OCI-M1 (cell line): ENCODE measurements around the gene THOC2.
A peak's percentile ranks its signal among the peaks of the same experiment; 100 is the strongest.
"Not testable (repeated sequence)": the region's sequence is repeated elsewhere in the genome, so short reads cannot be mapped to it uniquely, and the experiment has no call there.

Source experiments
- DNase-seq: peaks from one replicate; lab custom pipeline; 2025; lab: John Stamatoyannopoulos, UW

Gene THOC2

GRCh38 chrX:123738378-123738940, 5.6 kb upstream of the THOC2 start:
- DNase-seq, result no peak

DNA sequence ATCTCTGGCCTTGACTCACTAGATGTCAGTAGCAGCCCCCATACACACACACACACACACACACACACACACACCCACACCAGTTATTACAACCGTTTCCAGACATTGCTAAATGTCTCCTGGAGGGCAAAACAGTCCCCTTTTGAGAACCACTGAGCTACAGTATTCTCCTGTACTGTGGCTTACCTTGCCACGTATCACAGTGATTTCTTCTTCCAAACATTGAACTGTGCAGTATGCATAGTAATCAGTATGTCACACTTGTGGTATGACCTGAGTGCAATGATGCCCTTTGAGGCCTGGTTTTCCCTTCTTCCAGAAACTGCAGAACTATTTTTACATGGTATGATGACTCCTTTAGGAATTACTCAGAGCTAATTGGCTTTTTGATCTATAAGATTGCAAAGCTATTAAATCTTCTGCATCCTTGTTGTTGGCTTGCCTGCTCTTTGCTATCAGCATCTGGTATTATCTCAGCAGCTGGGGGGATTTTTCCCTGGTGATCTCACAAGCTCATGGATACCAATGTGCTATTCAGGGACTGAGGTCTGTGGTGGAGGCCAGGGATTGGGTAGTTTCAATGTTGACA, 3.6 kb upstream of the THOC2 start:
- peak; percentile 12 for DNase-seq

- DNase-seq, result not testable (repeated sequence)
These were observed 2.3 kb upstream of the THOC2 start for GRCh38 chrX:123735137-123735536.

DNA sequence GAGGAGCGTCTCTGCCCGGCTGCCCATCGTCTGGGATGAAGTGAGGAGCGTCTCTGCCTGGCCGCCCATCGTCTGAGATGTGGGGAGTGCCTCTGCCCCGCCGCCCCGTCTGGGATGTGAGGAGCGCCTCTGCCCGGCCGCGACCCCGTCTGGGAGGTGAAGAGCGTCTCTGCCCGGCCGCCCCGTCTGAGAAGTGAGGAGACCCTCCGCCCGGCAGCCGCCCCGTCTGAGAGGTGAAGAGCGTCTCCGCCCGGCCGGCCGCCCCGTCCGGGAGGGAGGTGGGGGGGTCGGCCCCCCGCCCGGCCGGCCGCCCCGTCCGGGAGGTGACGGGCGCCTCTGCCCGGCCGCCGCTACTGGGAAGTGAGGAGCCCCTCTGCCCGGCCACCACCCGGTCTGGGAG, 1.2 kb upstream of the THOC2 start:
- DNase-seq, result not testable (repeated sequence)

DNA sequence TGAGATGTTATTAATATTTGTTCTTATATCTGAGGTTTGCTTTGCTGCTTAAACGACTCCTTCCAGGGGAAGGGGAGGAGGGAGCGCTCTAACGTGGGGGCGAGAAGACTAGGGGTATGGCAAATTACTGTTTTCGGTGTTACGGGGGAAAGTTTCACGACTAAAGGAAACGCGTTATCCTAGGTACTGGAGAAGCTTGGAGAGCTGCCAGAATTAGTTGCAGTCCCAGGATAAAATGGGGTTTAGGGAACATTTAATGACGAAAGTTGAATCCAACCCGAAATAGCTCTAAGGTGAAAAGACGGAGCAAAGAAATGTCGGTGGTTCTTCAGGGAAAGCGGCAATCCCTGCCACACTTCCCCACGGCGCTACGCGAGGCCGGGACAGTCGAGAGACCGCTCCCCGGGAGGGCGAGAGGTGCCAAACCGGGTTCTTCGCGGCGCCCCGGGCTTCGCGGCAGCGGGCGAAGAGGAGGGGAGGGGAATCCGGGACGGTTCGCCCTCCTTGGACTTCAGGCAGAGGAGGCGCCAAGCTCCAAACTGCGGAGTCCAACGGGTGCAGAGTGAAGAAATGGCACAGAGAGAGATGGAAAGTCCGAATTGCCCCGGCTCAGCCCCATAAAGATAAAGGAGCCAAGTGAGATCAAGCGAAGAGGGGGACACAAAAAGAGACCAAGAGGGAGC, 724 bp downstream of the THOC2 start:
- DNase-seq, result peak; percentile 48

GRCh38 chrX:123731258-123731986, 1.4 kb downstream of the THOC2 start:
- DNase-seq, result peak; percentile 72

DNA sequence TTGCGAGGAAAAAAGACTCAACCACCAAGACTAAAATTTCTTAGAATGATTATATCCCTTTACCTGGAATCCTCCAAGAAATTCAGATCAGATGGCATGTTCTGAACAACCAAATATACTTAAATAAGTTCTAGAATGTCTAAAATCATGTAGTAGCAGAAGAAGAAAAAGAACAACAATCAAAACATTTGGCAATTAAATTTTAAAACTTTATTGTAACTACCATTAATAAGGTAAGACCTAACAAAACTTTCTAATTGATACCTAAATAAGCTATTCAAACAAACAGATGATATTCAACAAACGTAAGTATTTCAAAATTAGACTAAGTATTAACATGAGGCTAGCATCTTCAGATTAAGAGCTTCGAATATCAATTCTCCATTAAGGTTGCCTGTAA, 4.3 kb downstream of the THOC2 start:
- peak; percentile 5 for DNase-seq

GRCh38 chrX:123728016-123728415, 4.8 kb downstream of the THOC2 start:
- DNase-seq, result peak; percentile 48

- not testable (repeated sequence) for DNase-seq
These were observed 10.7 kb downstream of the THOC2 start for GRCh38 chrX:123722193-123722592.

DNA sequence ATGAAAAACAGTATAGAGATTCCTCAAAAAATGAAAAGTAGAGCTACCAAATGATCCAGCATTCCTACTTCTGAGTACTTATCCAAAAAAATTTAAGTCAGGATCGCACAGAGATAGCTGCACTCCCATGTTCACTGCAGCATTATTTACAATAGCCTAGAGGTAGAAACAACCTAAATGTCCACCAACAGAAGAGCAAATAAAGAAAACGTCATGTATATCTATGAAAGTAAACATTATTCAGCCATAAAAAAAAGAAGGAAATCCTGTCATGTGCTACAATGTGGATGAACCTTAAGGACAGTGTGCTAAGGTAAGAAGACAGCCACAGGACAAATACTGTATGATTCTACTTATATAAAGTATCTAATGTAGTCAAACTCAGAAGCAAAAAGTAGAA, 12.4 kb downstream of the THOC2 start:
- no peak for DNase-seq

- no peak for DNase-seq
These were observed 19.0 kb downstream of the THOC2 start for GRCh38 chrX:123713841-123714240.

GRCh38 chrX:123713434-123713833, 19.4 kb downstream of the THOC2 start:
- no peak for DNase-seq

DNA sequence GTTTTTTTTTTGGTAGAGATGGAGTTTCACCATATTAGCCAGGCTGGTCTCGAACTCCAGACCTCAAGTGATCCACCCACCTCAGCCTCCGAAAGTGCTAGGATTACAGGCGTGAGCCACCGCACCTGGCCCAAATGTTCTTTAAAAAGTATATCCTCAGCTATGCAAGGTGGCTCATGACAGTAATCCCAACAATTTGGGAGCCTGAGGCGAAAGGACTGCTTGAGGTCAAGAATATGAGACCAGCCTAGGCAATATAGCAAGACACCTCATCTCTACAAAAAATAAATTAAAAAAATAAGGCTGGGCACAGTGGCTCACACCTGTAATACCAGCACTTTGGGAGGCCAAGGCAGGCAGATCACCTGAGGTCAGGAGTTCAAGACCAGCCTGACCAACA, 21.7 kb downstream of the THOC2 start:
- not testable (repeated sequence) for DNase-seq

DNA sequence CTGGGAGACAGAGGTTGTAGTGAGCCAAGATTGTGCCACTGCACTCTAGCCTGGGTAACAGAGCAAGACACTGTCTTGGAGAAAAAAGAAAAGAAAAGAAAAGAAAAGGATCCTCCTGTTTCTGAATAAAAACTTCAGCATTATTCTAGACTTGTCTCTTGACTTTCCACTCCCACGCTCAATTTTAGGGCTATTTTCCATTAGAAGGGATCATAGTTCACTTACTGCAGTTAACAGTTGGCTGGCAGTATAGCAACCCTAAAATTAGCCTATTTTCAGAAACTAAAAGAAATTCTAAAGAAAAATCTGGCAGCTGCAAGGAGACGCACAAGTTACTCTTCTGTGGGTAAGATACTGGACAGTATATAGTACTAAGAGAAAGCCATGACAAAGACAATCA, 28.1 kb downstream of the THOC2 start:
- DNase-seq, result no peak

GRCh38 chrX:123698979-123699520, 33.8 kb downstream of the THOC2 start:
- no peak for DNase-seq

- no peak for DNase-seq
These were observed 36.5 kb downstream of the THOC2 start for GRCh38 chrX:123696334-123696733.

DNA sequence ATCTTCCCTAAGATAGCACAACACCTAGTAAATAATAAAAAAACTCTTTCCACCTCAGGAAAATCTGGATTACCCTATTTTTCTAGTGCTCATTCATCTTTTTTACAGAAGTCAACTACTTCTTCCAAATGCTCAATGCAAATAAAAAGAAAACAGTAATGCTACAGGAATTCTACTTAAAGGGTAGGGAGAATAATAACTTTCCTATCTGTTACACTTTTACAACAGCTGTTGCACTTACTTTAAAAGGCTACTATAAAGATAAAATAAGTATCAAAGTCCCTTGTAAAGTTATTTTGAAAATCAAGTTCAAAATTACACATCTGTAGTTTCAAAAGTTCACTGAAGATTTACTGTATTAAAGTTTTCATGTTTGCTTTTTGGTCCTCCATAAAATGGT, 37.6 kb downstream of the THOC2 start:
- DNase-seq, result no peak

DNA sequence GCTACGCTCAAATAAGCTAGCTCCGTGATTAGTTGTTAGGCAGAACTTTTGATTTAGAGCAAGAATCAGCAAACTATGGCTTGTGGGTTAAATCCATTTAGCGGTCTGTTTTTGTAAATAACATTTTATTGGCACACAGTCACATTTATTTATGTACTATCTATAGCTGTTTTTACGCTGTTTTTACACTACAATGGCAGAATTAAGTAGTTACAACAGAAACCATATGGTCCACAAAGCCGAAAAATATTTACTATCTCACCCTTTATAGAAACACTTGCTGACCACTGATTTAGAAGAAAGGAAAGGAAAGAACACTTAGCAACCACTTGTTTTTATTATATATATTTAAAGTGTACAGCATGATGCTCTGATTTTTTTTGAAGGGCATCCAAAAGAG, 41.1 kb downstream of the THOC2 start:
- DNase-seq, result no peak

- DNase-seq, result no peak
These were observed 44.3 kb downstream of the THOC2 start for GRCh38 chrX:123688524-123688923.

GRCh38 chrX:123685232-123685631, 47.6 kb downstream of the THOC2 start:
- DNase-seq, result peak; percentile 2

DNA sequence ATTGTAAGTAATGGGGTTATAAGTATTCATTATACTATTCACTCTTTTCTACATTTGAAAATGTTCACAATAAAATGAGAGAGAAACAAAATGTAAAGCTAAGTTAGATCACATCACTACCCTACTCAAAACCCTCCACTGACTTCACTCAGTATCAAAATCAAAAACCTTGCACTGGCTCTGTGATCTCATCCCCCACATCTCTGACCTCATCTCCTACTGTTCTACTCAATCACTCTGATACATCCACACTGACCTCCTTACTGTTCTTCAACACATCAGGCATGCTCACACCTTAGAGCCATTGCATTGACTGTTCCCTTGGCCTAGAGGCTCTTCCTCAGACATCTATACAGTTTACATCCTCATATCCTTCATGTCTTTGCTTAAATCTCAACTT, 50.7 kb downstream of the THOC2 start:
- no peak for DNase-seq

DNA sequence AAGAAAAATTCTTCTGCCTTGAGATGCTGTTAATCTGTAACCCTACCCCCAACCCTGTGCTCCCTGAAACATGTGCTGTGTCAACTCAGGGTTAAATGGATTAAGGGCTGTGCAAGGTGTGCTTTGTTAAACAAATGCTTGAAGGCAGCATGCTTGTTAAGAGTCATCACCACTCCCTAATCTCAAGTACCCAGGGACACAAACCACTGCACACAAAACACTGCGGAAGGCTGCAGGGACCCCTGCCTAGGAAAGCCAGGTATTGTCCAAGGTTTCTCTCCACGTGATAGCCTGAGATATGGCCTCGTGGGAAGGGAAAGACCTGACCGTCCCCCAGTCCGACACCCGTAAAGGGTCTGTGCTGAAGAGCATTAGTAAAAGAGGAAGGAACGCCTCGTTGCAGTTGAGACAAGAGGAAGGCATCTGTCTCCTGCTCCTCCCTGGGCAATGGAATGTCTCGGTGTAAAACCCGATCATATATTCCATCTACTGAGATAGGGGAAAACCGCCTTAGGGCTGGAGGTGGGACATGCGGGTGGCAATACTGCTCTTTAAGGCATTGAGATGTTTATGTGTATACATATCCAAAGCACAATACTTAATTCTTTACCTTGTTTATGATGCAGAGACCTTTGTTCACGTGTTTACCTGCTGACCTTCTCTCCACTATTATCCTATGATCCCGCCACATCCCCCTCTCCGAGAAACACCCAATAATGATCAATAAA, 53.0 kb downstream of the THOC2 start:
- not testable (repeated sequence) for DNase-seq
